Mucosa of descending colon (tissue), 3 donors: Measurements from ENCODE around the gene PRKAG1. TPM values are rescaled to one million over a fixed set of nuclear protein-coding genes. Genes with fewer than 3 reads are reported as not detected.
A peak's percentile ranks its signal among the peaks of the same experiment; 100 is the strongest.

Experiments used
- ATAC-seq: fragments of 200-7000 bp; cut with Tn5 transposase; one replicate; pipeline ENCODE4 v1.9.1; 2020; ENCODE audit warnings: mild to moderate bottlenecking, moderate library complexity
- DNase-seq, 3 donors: peaks; one replicate each; pipeline ENCODE4 v3.0.0-alpha.2; 2020
- H3K36me3 ChIP-seq: fragments of 200-600 bp; one replicate; pipeline ENCODE4 v1.8.0; 2021; ENCODE audit warnings: low read depth, mild to moderate bottlenecking
- H3K4me1 ChIP-seq: fragments of 200-600 bp; one replicate; pipeline ENCODE4 v1.8.0; 2021; ENCODE audit warnings: low read depth, mild to moderate bottlenecking
- H3K4me3 ChIP-seq: fragments of 200-600 bp; one replicate; pipeline ENCODE4 v1.8.0; 2021; ENCODE audit warnings: mild to moderate bottlenecking
- H3K9me3 ChIP-seq: fragments of 200-600 bp; one replicate; pipeline ENCODE4 v1.8.0; 2021; ENCODE audit warnings: mild to moderate bottlenecking
- intact Hi-C, 2 donors: fragments of 100-400 bp; cut with DNase I in 1 of 2; cut with micrococcal nuclease in 1 of 2; formaldehyde crosslinking; loops; one replicate each; pipeline versions ENCODE4 v1.11.0 to v1.11.1; 2022; cut with DNase I, micrococcal nuclease
- total RNA-seq, 3 donors: library from RNA; stranded (reverse); fragmentation: NEBNext Ultra II Directional in 2 of 3; extraction: Animal tissue kit (Norgen Biotek cat#: 25700) in 2 of 3; gene quantifications; one replicate each; pipeline versions ENCODE4 v1.2.1 to v1.2.4, GENCODE V29; 2021 to 2023
- TF ChIP-seq, protein P1 (sequence below): fragments of 200-600 bp; IDR thresholded peaks from one replicate; pipeline ENCODE4 v1.8.0; 2022; ENCODE audit warnings: antibody characterized with exemption, mild to moderate bottlenecking
- donor health status: DM: no; HTN: no; CAD: no; lungs with moderate emphysema.
- donor health status: DM: no; HTN: no; CAD: no.
- donor health status: DM: no; HTN: yes; CAD: no.

The PRKAG1 gene
- total RNA-seq, 3 donors from 2014 or later: 51.5 to 60.1 (median 52.2) TPM

DNA sequence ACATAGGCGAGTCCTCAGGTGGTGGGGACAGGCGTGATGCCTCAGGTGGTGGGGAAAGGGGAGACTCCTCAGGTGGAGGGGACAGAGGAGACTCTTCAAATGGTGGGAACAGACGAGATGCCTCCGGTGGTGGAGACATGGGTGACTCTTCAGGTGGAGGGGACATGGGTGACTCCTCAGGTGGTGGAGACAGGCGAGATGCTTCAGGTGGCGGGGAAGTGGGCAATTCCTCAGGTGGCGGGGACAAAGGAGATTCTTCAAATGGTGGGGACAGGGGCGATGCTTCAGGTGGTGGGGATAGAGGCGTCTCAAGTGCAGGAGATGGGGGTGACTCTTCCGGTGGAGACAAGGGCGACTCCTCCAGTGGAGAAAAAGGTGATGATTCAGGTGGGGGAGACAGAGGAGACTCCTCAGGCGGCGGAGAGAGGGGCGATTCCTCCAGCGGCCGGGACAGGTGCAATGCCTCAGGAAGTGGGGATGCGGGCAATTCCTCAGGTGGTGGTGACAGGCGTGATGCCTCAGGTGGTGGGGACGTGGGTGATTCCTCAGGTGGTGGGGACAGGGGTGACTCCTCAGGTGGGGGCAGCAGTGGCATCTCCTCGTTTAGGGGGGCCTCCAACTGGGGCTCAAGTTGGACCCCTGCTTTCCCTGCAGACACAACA, 33.3 kb upstream of the PRKAG1 start:
- DNase-seq: no peak
- no peaks in the 10 kb centered on the region for H3K9me3 ChIP-seq
- H3K4me3 ChIP-seq: no peak overlapping the region
- TF ChIP-seq, protein P1, sequence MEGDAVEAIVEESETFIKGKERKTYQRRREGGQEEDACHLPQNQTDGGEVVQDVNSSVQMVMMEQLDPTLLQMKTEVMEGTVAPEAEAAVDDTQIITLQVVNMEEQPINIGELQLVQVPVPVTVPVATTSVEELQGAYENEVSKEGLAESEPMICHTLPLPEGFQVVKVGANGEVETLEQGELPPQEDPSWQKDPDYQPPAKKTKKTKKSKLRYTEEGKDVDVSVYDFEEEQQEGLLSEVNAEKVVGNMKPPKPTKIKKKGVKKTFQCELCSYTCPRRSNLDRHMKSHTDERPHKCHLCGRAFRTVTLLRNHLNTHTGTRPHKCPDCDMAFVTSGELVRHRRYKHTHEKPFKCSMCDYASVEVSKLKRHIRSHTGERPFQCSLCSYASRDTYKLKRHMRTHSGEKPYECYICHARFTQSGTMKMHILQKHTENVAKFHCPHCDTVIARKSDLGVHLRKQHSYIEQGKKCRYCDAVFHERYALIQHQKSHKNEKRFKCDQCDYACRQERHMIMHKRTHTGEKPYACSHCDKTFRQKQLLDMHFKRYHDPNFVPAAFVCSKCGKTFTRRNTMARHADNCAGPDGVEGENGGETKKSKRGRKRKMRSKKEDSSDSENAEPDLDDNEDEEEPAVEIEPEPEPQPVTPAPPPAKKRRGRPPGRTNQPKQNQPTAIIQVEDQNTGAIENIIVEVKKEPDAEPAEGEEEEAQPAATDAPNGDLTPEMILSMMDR: no peak
- ATAC-seq: no peak
- peaks cover 17% of the 10 kb centered on the region for H3K36me3 ChIP-seq
- intact Hi-C loops: no loop called here
- H3K4me1 ChIP-seq: peaks cover 18% of the 10 kb centered on the region

DNA sequence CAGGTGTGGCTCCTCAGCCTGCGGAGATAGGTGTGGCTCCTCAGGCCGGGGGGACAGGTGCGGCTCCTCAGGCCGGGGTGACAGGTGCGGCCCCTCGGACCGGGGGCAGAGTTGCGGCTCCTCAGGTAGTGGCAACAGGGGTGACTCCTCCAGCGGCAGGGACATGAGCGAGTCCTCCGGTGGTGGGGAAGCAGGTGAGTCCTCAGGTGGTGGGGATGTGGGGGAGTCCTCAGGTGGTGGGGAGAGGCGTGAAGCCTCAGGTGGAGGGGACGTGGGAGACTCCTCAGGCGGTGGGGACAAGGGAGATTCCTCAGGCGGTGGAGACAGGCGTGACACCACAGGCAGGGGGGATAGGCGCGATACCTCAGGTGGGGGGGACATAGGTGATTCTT, 32.8 kb upstream of the PRKAG1 start:
- no peak for DNase-seq
- peaks cover 19% of the 10 kb centered on the region for H3K36me3 ChIP-seq
- no peak for ATAC-seq
- no peak overlapping the region for H3K4me3 ChIP-seq
- no peaks in the 10 kb centered on the region for H3K9me3 ChIP-seq
- intact Hi-C loops: no loop called here
- peaks cover 12% of the 10 kb centered on the region for H3K4me1 ChIP-seq
- TF ChIP-seq, protein P1: no peak

DNA sequence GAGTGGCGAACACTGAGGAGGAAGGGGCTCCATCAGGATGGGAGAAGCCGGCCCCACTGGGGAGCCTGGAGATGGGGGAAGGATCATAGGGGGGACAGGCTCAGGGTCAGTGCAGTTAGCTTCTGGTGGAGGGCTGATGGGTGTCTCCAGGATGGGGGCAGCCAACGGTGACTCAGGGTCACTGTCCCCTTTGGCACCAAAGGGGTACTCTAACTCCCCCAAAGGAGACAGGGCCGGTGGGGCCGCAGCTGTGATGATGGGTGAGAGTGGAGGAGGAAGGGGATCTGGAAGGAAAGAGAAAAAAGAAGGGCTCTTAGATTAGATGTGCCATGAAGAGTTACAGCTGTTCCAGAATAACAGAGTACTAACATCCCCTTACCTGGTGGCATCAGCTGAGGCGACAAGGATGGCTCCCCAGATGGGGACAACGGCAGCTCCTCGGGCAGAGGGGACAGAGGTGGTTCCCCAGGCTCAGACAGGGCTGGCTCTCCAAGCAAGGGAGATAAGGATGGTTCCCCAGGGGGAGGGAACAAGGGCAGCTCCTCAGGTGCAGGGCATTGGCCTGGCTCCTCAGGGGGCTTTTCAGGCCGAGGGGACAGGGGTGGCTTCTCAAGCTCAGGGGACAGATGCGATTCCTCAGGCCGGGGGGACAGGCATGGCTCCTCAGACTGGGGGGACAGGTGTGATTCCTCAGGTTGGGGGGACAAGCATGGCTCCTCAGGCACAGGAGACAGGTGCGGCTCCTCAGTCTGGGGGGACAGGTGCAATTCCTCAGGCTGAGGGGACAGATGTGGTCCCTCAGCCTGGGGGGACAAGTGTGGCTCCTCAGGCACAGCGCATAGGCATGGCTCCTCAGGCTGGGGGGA, 32.2 kb upstream of the PRKAG1 start:
- H3K4me1 ChIP-seq: peaks cover 7% of the 10 kb centered on the region
- H3K36me3 ChIP-seq: peaks cover 21% of the 10 kb centered on the region
- intact Hi-C loops: no loop called here
- no peaks in the 10 kb centered on the region for H3K9me3 ChIP-seq
- DNase-seq: no peak
- ATAC-seq: no peak
- no peak overlapping the region for H3K4me3 ChIP-seq
- TF ChIP-seq, protein P1: no peak

DNA sequence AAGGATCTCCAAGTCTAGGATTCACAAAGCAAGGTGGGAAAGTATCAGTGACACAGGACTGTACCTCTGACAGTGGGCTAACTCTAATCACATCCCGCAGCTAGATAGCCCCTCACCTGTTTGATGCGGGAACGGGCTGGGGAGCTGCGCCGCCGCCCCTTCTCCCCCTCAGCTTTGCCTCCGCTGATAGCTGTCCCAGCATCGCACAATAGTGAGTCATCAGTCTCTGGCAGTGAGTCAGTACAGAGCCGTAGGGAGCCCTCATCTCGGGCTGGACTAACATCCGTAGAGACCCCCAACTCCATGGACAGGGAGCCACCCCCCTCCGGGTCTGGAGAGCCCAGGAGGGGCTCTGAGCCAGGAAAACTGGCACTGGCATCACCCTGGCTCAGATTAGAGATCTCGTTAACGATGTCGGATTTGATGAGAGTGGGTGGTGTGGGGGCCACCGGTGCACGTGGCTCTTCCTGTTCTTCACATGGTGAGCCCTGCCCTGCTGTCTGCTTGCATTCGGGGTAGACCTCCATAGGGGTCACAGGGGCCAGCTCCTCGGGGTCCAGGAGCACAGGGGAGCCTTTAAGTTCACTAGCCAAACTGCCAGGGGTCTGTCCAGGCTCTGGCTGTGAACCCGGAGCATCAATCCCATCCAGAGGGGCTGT, 31.1 kb upstream of the PRKAG1 start:
- DNase-seq (no peak), ATAC-seq (no peak)
- intact Hi-C loops: no loop called here
- Histone ChIP-seq H3K9me3 (no peaks in the 10 kb centered on the region), H3K4me3 (no peak overlapping the region), H3K4me1 (no peaks in the 10 kb centered on the region), H3K36me3 (peaks cover 26% of the 10 kb centered on the region)
- TF ChIP-seq, protein P1: no peak

DNA sequence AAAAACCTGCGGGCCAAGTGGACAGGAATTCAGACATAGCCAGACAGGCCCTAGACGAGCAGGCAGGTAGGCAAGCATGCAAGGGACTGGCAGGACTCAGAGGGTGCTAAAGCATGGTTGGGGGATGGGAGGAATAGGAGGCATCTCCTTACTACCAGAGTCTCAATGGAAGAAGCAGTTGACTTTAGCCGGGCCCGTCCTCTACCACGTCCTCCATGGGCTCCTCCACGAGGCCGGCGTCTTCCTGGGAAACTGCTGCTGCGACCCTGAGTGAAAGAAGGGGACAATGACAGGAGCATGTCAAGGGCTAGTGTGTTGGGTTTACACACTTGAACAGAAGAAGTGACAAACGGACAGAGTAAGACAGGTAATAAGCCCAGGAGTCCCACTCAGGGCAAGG, 30.4 kb upstream of the PRKAG1 start:
- H3K4me3 ChIP-seq: no peak overlapping the region
- H3K36me3 ChIP-seq: peaks cover 27% of the 10 kb centered on the region
- H3K4me1 ChIP-seq: no peaks in the 10 kb centered on the region
- no peak for ATAC-seq
- DNase-seq: peak in 1 of 3 donors; percentile 12
- H3K9me3 ChIP-seq: no peaks in the 10 kb centered on the region
- TF ChIP-seq, protein P1: no peak
- intact Hi-C loops: no loop called here
